OCI-LY7 (cell line): ENCODE data around the gene CACNG5.

Experiments used
- CTCF ChIP-seq: fragments of 200-600 bp; sonication (generic); conservative IDR thresholded peaks from 2 replicates; pipeline ENCODE4 v1.5.1; 2014; ENCODE audit warnings: mild to moderate bottlenecking, antibody characterized with exemption, low read length, moderate library complexity, mixed read lengths
- EZH2phosphoT487 ChIP-seq: fragments of 200-600 bp; sonication (generic); IDR thresholded peaks from 2 replicates; pipeline ENCODE4 v1.6.1; 2018; ENCODE audit warnings: low read depth, borderline replicate concordance, mild to moderate bottlenecking, mixed run types, antibody characterized with exemption, low read length, moderate library complexity, mixed read lengths

DNA sequence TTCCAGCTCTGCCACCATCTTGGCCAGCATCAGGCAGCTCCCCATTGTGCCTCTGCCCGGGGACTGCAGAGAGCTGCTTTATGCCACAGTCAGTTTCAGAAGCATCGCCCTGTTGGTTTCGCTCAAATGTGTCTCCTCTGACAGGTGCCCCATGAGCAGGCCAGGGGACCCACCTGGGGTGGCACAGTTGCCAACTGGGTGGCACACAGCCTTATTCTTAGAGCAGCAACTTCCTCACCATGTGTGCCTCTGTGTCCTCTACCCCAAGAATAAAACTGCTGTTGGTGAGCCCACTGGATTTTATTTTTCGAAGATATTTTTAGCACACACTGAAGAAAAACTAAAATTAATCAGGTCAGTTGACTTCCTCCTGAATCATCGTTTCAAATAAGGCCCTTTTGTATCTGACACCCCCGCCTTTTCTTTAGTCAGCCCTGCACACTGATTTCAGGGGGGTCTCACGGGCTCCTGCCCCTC is 44.9 kb upstream of the CACNG5 start:
- TF ChIP-seq CTCF, result no peak
- TF ChIP-seq EZH2phosphoT487, result no peak
